ENCODE data around the gene NEK6. TPM values are rescaled to one million over a fixed set of nuclear protein-coding genes. Genes with fewer than 3 reads are reported as not detected.

Gene NEK6
- total RNA-seq, result 30.7 and 41.9 TPM in 2 replicates

GRCh38 chr9:124257844-124258606 lies at the start of gene NEK6:
Gene NEK6, plus strand, starts transcription at chr9:124257949. Its CDS starts 44,016 bp downstream, at chr9:124301965.

Other genes with a start within 250 kb of the NEK6 start
- not detected in 2 replicates for gene LHX2, start 246.2 kb upstream of the NEK6 start, total RNA-seq
- 181 and 202 TPM in 2 replicates for gene PSMB7, start 157.5 kb downstream of the NEK6 start, total RNA-seq
- gene ADGRD2, start 192.5 kb downstream of the NEK6 start, total RNA-seq, result not detected in 2 replicates
- gene NR5A1, start 249.4 kb downstream of the NEK6 start, total RNA-seq, result not detected in 2 replicates

All from subcutaneous preadipocyte (primary cell).